DOHH2 (cell line): ENCODE results near the gene CNTN2.

ENCODE experiments used
- H3F3A ChIP-seq: fragments of 200-600 bp; sonication (generic), shearing (Covaris generic); 2 replicates; pipeline ENCODE4 v1.6.0; 2016; ENCODE audit warnings: antibody characterized with exemption, mild to moderate bottlenecking; ENCODE audit not compliant: control insufficient read depth, insufficient read depth
- H3K27ac ChIP-seq: fragments of 200-600 bp; sonication (generic); 2 replicates; pipeline ENCODE4 v1.5.1; 2014; ENCODE audit warnings: low read depth, mild to moderate bottlenecking, low read length, moderate library complexity
- H3K27me3 ChIP-seq: fragments of 200-600 bp; sonication (generic); 2 replicates; pipeline ENCODE4 v1.6.1; 2014; ENCODE audit warnings: mild to moderate bottlenecking, low read length, mixed read lengths; ENCODE audit not compliant: control insufficient read depth
- H3K36me3 ChIP-seq: fragments of 200-600 bp; sonication (generic); 2 replicates; pipeline ENCODE4 v1.6.1; 2014; ENCODE audit warnings: mild to moderate bottlenecking, low read length, moderate library complexity, mixed read lengths; ENCODE audit not compliant: control insufficient read depth
- H3K4me1 ChIP-seq: fragments of 200-600 bp; sonication (generic); 2 replicates; pipeline ENCODE4 v1.6.1; 2014; ENCODE audit warnings: mild to moderate bottlenecking, low read length, mixed read lengths; ENCODE audit not compliant: control insufficient read depth
- H3K4me2 ChIP-seq: fragments of 200-600 bp; sonication (generic); 2 replicates; pipeline ENCODE4 v1.6.0; 2014; ENCODE audit warnings: mild to moderate bottlenecking, low read length, moderate library complexity
- H3K4me3 ChIP-seq: fragments of 200-600 bp; sonication (generic); 2 replicates; pipeline ENCODE4 v1.5.1; 2014; ENCODE audit warnings: mild to moderate bottlenecking, low read length, mixed read lengths
- H3K79me2 ChIP-seq: fragments of 200-600 bp; sonication (generic); 2 replicates; pipeline ENCODE4 v1.6.1; 2014; ENCODE audit warnings: mild to moderate bottlenecking, low read length, mixed read lengths; ENCODE audit not compliant: control insufficient read depth
- H3K9me2 ChIP-seq: fragments of 200-600 bp; sonication (generic); replicated peaks from 2 replicates; pipeline ENCODE4 v1.6.1; 2014; ENCODE audit warnings: mild to moderate bottlenecking, low read length, mixed read lengths; ENCODE audit not compliant: control insufficient read depth
- H3K9me3 ChIP-seq: fragments of 200-600 bp; sonication (generic); 2 replicates; pipeline ENCODE4 v1.6.1; 2014; ENCODE audit warnings: antibody characterized with exemption, low read length, mixed read lengths; ENCODE audit not compliant: control insufficient read depth, insufficient read depth
- H4K20me1 ChIP-seq: fragments of 200-600 bp; sonication (generic); 2 replicates; pipeline ENCODE4 v1.6.0; 2014; ENCODE audit warnings: low read depth, mild to moderate bottlenecking, antibody characterized with exemption, low read length, moderate library complexity; ENCODE audit not compliant: control insufficient read depth, insufficient read depth
- EZH2phosphoT487 ChIP-seq: fragments of 200-600 bp; sonication (generic); IDR thresholded peaks from 2 replicates; pipeline ENCODE4 v1.6.1; 2017; ENCODE audit warnings: borderline replicate concordance, mild to moderate bottlenecking, antibody characterized with exemption, low read length, moderate library complexity, mixed read lengths
- TF ChIP-seq, protein P1 (sequence below): fragments of 200-600 bp; sonication (generic); IDR thresholded peaks from one replicate; pipeline ENCODE4 v1.5.1; 2014; ENCODE audit warnings: antibody characterized with exemption, mild to moderate bottlenecking, low read depth, low read length; ENCODE audit not compliant: poor library complexity, severe bottlenecking

The CNTN2 gene, protein sequence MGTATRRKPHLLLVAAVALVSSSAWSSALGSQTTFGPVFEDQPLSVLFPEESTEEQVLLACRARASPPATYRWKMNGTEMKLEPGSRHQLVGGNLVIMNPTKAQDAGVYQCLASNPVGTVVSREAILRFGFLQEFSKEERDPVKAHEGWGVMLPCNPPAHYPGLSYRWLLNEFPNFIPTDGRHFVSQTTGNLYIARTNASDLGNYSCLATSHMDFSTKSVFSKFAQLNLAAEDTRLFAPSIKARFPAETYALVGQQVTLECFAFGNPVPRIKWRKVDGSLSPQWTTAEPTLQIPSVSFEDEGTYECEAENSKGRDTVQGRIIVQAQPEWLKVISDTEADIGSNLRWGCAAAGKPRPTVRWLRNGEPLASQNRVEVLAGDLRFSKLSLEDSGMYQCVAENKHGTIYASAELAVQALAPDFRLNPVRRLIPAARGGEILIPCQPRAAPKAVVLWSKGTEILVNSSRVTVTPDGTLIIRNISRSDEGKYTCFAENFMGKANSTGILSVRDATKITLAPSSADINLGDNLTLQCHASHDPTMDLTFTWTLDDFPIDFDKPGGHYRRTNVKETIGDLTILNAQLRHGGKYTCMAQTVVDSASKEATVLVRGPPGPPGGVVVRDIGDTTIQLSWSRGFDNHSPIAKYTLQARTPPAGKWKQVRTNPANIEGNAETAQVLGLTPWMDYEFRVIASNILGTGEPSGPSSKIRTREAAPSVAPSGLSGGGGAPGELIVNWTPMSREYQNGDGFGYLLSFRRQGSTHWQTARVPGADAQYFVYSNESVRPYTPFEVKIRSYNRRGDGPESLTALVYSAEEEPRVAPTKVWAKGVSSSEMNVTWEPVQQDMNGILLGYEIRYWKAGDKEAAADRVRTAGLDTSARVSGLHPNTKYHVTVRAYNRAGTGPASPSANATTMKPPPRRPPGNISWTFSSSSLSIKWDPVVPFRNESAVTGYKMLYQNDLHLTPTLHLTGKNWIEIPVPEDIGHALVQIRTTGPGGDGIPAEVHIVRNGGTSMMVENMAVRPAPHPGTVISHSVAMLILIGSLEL

DNA sequence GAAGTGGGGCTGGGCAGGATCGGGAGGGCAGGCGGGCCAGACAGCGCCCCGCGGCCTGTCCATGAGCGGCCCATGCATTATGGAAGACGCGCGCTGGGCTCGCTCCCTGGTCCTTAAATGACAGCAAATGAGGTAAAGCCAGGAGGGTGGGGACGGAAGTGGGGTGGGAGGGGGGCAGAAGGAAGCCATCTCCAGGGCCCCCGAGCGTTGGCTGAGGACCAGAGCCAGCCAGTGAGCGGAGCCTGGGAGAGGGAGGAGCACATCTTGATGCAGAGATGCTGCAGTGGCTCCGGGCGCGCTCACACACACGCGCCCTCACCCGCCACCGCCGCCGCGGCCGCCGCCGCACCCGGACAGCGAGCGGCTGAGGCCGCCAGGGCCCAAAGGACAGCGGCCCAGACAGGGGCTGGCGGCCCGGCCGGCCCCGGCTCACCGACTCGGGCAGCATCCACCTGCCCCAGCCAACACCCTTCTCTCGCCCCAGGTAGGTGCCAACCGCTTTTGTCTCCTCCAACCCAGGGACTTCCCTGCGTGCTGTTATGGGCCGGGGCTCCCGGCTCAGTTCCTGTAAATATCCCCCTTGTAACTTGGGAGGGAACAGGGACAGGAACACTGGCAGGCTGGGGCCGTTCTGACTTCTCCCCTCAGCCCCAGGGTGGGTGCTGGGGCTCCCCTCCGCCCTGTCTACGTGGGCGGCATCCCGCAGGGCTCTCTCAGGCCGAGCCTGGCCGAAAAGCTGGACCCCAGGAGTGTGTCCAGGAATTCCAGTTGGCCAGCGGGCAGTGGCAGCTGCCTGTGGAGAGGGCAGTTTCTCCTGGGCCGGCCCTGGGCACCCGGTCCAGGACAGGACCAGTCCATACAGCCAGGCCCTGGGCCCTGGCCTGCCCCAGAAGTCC, at the start of gene CNTN2:
TSS of gene CNTN2 (plus strand) at position 302 of the 896 bp plus-strand sequence. CDS start 9,974 bp downstream, outside the sequence.
- no peaks in the 10 kb centered on the region for H4K20me1 ChIP-seq
- H3K27me3 ChIP-seq: peaks cover 36% of the 10 kb centered on the region
- no peak within 1 kb of the TSS for H3K4me2 ChIP-seq
- no peaks in the 10 kb centered on the region for H3K9me3 ChIP-seq
- TF ChIP-seq, protein P1, sequence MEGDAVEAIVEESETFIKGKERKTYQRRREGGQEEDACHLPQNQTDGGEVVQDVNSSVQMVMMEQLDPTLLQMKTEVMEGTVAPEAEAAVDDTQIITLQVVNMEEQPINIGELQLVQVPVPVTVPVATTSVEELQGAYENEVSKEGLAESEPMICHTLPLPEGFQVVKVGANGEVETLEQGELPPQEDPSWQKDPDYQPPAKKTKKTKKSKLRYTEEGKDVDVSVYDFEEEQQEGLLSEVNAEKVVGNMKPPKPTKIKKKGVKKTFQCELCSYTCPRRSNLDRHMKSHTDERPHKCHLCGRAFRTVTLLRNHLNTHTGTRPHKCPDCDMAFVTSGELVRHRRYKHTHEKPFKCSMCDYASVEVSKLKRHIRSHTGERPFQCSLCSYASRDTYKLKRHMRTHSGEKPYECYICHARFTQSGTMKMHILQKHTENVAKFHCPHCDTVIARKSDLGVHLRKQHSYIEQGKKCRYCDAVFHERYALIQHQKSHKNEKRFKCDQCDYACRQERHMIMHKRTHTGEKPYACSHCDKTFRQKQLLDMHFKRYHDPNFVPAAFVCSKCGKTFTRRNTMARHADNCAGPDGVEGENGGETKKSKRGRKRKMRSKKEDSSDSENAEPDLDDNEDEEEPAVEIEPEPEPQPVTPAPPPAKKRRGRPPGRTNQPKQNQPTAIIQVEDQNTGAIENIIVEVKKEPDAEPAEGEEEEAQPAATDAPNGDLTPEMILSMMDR: no peak
- no peak for TF ChIP-seq EZH2phosphoT487
- H3K36me3 ChIP-seq: no peaks in the 10 kb centered on the region
- H3K27ac ChIP-seq: no peak within 1 kb of the TSS
- H3F3A ChIP-seq: no peaks in the 10 kb centered on the region
- no peaks in the 10 kb centered on the region for H3K9me2 ChIP-seq
- no peaks in the 10 kb centered on the region for H3K4me1 ChIP-seq
- no peak within 1 kb of the TSS for H3K4me3 ChIP-seq
- no peaks in the 10 kb centered on the region for H3K79me2 ChIP-seq

- Histone ChIP-seq H3K4me1 (peaks cover 9% of the 10 kb centered on the region), H3K9me3 (no peaks in the 10 kb centered on the region), H4K20me1 (no peaks in the 10 kb centered on the region), H3K36me3 (no peaks in the 10 kb centered on the region), H3K27ac (no peak overlapping the region), H3F3A (no peaks in the 10 kb centered on the region), H3K9me2 (no peaks in the 10 kb centered on the region), H3K27me3 (0 out of 2 replicates have a peak, but pooled peaks cover 2% of the 10 kb centered on the region), H3K4me3 (no peak overlapping the region), H3K4me2 (no peak overlapping the region), H3K79me2 (no peaks in the 10 kb centered on the region)
- no peak for TF ChIP-seq EZH2phosphoT487
- TF ChIP-seq, protein P1: no peak
Measured at GRCh38 chr1:204994086-204994862, 48.7 kb upstream of the CNTN2 start.

- no peak overlapping the region for H3K27ac ChIP-seq
- H3K4me2 ChIP-seq: no peak overlapping the region
- no peaks in the 10 kb centered on the region for H3K9me2 ChIP-seq
- peaks cover 4% of the 10 kb centered on the region; the same call in 1 of the 2 replicates for H3K27me3 ChIP-seq
- no peaks in the 10 kb centered on the region for H4K20me1 ChIP-seq
- no peaks in the 10 kb centered on the region for H3K79me2 ChIP-seq
- no peaks in the 10 kb centered on the region for H3K36me3 ChIP-seq
- no peak for TF ChIP-seq EZH2phosphoT487
- TF ChIP-seq, protein P1: no peak
- no peaks in the 10 kb centered on the region for H3F3A ChIP-seq
- no peaks in the 10 kb centered on the region for H3K9me3 ChIP-seq
- no peak overlapping the region for H3K4me3 ChIP-seq
- peaks cover 8% of the 10 kb centered on the region for H3K4me1 ChIP-seq
Measured at GRCh38 chr1:204996981-204997380, 46.0 kb upstream of the CNTN2 start.
